GM19468 (cell line): ENCODE measurements around the gene BLM.
"Not testable (repeated sequence)": the region's sequence is repeated elsewhere in the genome, so short reads cannot be mapped to it uniquely, and the experiment has no call there.

Experiments
- ATAC-seq: cut with Tn5 transposase; IDR thresholded peaks from one replicate; pipeline ENCODE4 v1.9.1; 2021; ENCODE audit warnings: mild to moderate bottlenecking, moderate library complexity, moderate number of reproducible peaks; ENCODE audit not compliant: unreplicated experiment; ENCODE audit errors: extremely low read depth

BLM gene

GRCh38 chr15:90816401-90817116 lies 99.4 kb downstream of the BLM start:
- no peak for ATAC-seq

- no peak for ATAC-seq
These were observed 100.2 kb downstream of the BLM start for GRCh38 chr15:90817117-90818057.

GRCh38 chr15:90818251-90819210 lies 101.4 kb downstream of the BLM start:
- peak; percentile 37 for ATAC-seq

- no peak for ATAC-seq
These were observed 102.2 kb downstream of the BLM start for GRCh38 chr15:90819390-90819789.

GRCh38 chr15:90819850-90820249 lies 102.7 kb downstream of the BLM start:
- ATAC-seq = no peak

- no peak for ATAC-seq
These were observed 103.3 kb downstream of the BLM start for GRCh38 chr15:90820481-90820880.

GRCh38 chr15:90822204-90822955 lies 105.2 kb downstream of the BLM start:
- ATAC-seq = no peak

GRCh38 chr15:90823455-90823974 lies 106.4 kb downstream of the BLM start:
- no peak for ATAC-seq

- ATAC-seq = not testable (repeated sequence)
These were observed 108.2 kb downstream of the BLM start for GRCh38 chr15:90825115-90825899.

- not testable (repeated sequence) for ATAC-seq
These were observed 109.2 kb downstream of the BLM start for GRCh38 chr15:90826206-90826885.

GRCh38 chr15:90826886-90827435 lies 109.8 kb downstream of the BLM start:
- ATAC-seq = no peak

- no peak for ATAC-seq
These were observed 111.0 kb downstream of the BLM start for GRCh38 chr15:90828111-90828510.

- no peak for ATAC-seq
These were observed 112.0 kb downstream of the BLM start for GRCh38 chr15:90829126-90829525.

GRCh38 chr15:90829942-90830440 lies 112.8 kb downstream of the BLM start:
- no peak for ATAC-seq

- ATAC-seq = no peak
These were observed 117.5 kb downstream of the BLM start for GRCh38 chr15:90834626-90835025.

GRCh38 chr15:90836296-90836871 lies 119.2 kb downstream of the BLM start:
- no peak for ATAC-seq

- no peak for ATAC-seq
These were observed 119.9 kb downstream of the BLM start for GRCh38 chr15:90837094-90837493.
